Measurements from ENCODE around the gene CCNY.

CCNY gene

GRCh38 chr10:35458500-35459448 lies 122.5 kb downstream of the CCNY start:
- DNase-seq, result no peak

- DNase-seq, result no peak
Measured at GRCh38 chr10:35459449-35459847, 123.1 kb downstream of the CCNY start.

GRCh38 chr10:35460852-35461460 lies 124.6 kb downstream of the CCNY start:
- DNase-seq, result no peak

GRCh38 chr10:35462491-35462934 lies 126.2 kb downstream of the CCNY start:
- DNase-seq, result no peak

- DNase-seq, result no peak
Measured at GRCh38 chr10:35463105-35463867, 127.0 kb downstream of the CCNY start.

GRCh38 chr10:35463878-35464277 lies 127.6 kb downstream of the CCNY start:
- DNase-seq, result no peak

GRCh38 chr10:35464825-35465456 lies 128.6 kb downstream of the CCNY start:
- no peak for DNase-seq

GRCh38 chr10:35465673-35466072 lies 129.4 kb downstream of the CCNY start:
- DNase-seq, result no peak

GRCh38 chr10:35466170-35466569 lies 129.9 kb downstream of the CCNY start:
- no peak for DNase-seq

GRCh38 chr10:35466661-35467060 lies 130.4 kb downstream of the CCNY start:
- no peak for DNase-seq

- DNase-seq, result no peak
Measured at GRCh38 chr10:35467186-35467585, 130.9 kb downstream of the CCNY start.

- no peak for DNase-seq
Measured at GRCh38 chr10:35470248-35470924, 134.1 kb downstream of the CCNY start.

- no peak for DNase-seq
Measured at GRCh38 chr10:35470925-35471315, 134.6 kb downstream of the CCNY start.

- no peak for DNase-seq
Measured at GRCh38 chr10:35471435-35471834, 135.1 kb downstream of the CCNY start.

- DNase-seq, result no peak
Measured at GRCh38 chr10:35480142-35480541, 143.8 kb downstream of the CCNY start.

- DNase-seq, result no peak
Measured at GRCh38 chr10:35481413-35481812, 145.1 kb downstream of the CCNY start.

GRCh38 chr10:35486297-35486990 lies 150.1 kb downstream of the CCNY start:
- DNase-seq, result no peak

- no peak for DNase-seq
Measured at GRCh38 chr10:35487336-35488034, 151.2 kb downstream of the CCNY start.

- DNase-seq, result no peak
Measured at GRCh38 chr10:35488228-35488627, 151.9 kb downstream of the CCNY start.

- DNase-seq, result no peak
Measured at GRCh38 chr10:35492386-35493195, 156.3 kb downstream of the CCNY start.

Data from NK-92 treated with Interleukin-12 subunit alpha and Interleukin-12 subunit beta, amount 100 ng/mL, for 24 hours (cell line).